ENCODE measurements around the gene RELN. TPM values are rescaled to one million over a fixed set of nuclear protein-coding genes. Genes with fewer than 3 reads are reported as not detected.

Gene RELN
- total RNA-seq, 1 experiment from 2014 or later = 0.02 TPM

GRCh38 chr7:103702454-103702853 is 287.0 kb downstream of the RELN start:
- H3K14ac ChIP-seq (ENCODE audit: insufficient read depth, low read length) = no peak overlapping the region
- H3K27me3 ChIP-seq (ENCODE audit: insufficient read depth, low read length) = no peaks in the 10 kb centered on the region
- no peaks in the 10 kb centered on the region for H3K79me1 ChIP-seq (ENCODE audit: insufficient read depth, low read depth, low read length, poor library complexity, severe bottlenecking)
- H3K27ac ChIP-seq (ENCODE audit: insufficient read length, low read depth, low read length) = no peak overlapping the region
- H3K27me3 Mint-ChIP-seq (ENCODE audit: low read depth) = peaks cover 1% of the 10 kb centered on the region; the same call in 1 of the 2 replicates
- no peak overlapping the region for H4K8ac ChIP-seq (replicated peaks; ENCODE audit: insufficient read length, low read depth, low read length)
- no peaks in the 10 kb centered on the region for H3K36me3 Mint-ChIP-seq (ENCODE audit: insufficient read depth in 1 of 3, low read depth in 3 of 3)
- H3K79me2 ChIP-seq (ENCODE audit: insufficient read depth, low read length) = no peaks in the 10 kb centered on the region
- no peaks in the 10 kb centered on the region for H4K20me1 ChIP-seq (ENCODE audit: control insufficient read depth, insufficient read depth, insufficient read length)
- no peak overlapping the region for H3K27ac Mint-ChIP-seq
- H2BK12ac ChIP-seq (ENCODE audit: insufficient read length, low read depth, low read length) = no peak overlapping the region
- H3K4me3 Mint-ChIP-seq = no peak overlapping the region
- no peaks in the 10 kb centered on the region for H3K9me3 ChIP-seq (ENCODE audit: control insufficient read depth, low read depth, low read length)
- no peak for DNase-seq
- WGBS (ENCODE audit: extremely low coverage, insufficient read length, low lambda C conversion rate) = no CpG with 5 or more reads among the region's 3 CpGs
- H3K4me1 Mint-ChIP-seq = no peaks in the 10 kb centered on the region
- H3K56ac ChIP-seq (ENCODE audit: insufficient read length, low read depth, low read length) = no peak overlapping the region
- no peak overlapping the region for H4K5ac ChIP-seq (ENCODE audit: insufficient read length, low read depth, low read length)
- TF ChIP-seq CTCF (conservative IDR thresholded peaks at IDR 0.05) = no peak
- H2AK5ac ChIP-seq (ENCODE audit: insufficient read length, low read length) = no peak overlapping the region
- H3K4me1 ChIP-seq (ENCODE audit: insufficient read depth, low read length) = no peaks in the 10 kb centered on the region
- no peaks in the 10 kb centered on the region for H3K23me2 ChIP-seq (ENCODE audit: insufficient read length, low read depth, low read length, poor library complexity, severe bottlenecking)
- no peak overlapping the region for H3K4me2 ChIP-seq (ENCODE audit: insufficient read depth, insufficient read length, low read length)
- H3K18ac ChIP-seq (ENCODE audit: insufficient read length, low read depth, low read length) = no peak overlapping the region
- H2BK20ac ChIP-seq (ENCODE audit: low read depth, low read length, poor library complexity, severe bottlenecking) = no peak overlapping the region
- no peaks in the 10 kb centered on the region for H3K9me3 Mint-ChIP-seq
- H2AFZ ChIP-seq (ENCODE audit: low read length) = no peak overlapping the region
- H3K23ac ChIP-seq (ENCODE audit: insufficient read length, low read depth, low read length) = no peak overlapping the region
- H2BK120ac ChIP-seq (ENCODE audit: low read depth, low read length, poor library complexity, severe bottlenecking) = no peak overlapping the region
- H2BK5ac ChIP-seq (ENCODE audit: insufficient read length, low read length) = no peak overlapping the region
- no peak overlapping the region for H4K91ac ChIP-seq (ENCODE audit: insufficient read length, low read depth, low read length)
- no peak overlapping the region for H3K9ac ChIP-seq (ENCODE audit: extremely low read depth, insufficient read length, low read length)
- H2BK15ac ChIP-seq (ENCODE audit: low read depth, low read length) = no peak overlapping the region
- H3K4ac ChIP-seq (ENCODE audit: low read depth, low read length) = no peak overlapping the region
- H3T11ph ChIP-seq (ENCODE audit: low read length) = no peak overlapping the region

Measured in H9 (cell line).